Type B pancreatic cell (in vitro differentiated cells): ENCODE results near the gene COX14. TPM values are rescaled to one million over a fixed set of nuclear protein-coding genes. Genes with fewer than 3 reads are reported as not detected.

Source experiments
- DNase-seq: peaks from one replicate; pipeline ENCODE4 v3.0.0; 2021; ENCODE audit warnings: mixed read lengths; ENCODE audit not compliant: unreplicated experiment; ENCODE audit errors: extremely low spot score
- H3K27ac Mint-ChIP-seq: 2 replicates; pipeline ENCODE4 v1.8.0; 2021; ENCODE audit warnings: mild to moderate bottlenecking, mixed read lengths
- H3K27me3 Mint-ChIP-seq: 2 replicates; pipeline ENCODE4 v1.8.0; 2021; ENCODE audit warnings: mixed read lengths
- H3K36me3 Mint-ChIP-seq: 2 replicates; pipeline ENCODE4 v1.8.0; 2021; ENCODE audit warnings: mixed read lengths
- H3K4me1 Mint-ChIP-seq: one replicate; pipeline ENCODE4 v1.8.0; 2021; ENCODE audit warnings: mixed read lengths; ENCODE audit not compliant: unreplicated experiment
- H3K4me3 Mint-ChIP-seq: 2 replicates; pipeline ENCODE4 v1.8.0; 2021; ENCODE audit warnings: mild to moderate bottlenecking, mixed read lengths
- H3K9me3 Mint-ChIP-seq: 2 replicates; pipeline ENCODE4 v1.8.0; 2021; ENCODE audit warnings: mixed read lengths
- total RNA-seq: library from RNA; stranded (reverse); gene quantifications from 2 replicates; pipeline ENCODE4 v1.2.1, GENCODE V29; 2021; ENCODE audit warnings: low replicate concordance
- TF ChIP-seq, protein P1 (sequence below): fragments of 200-600 bp; sonication (generic); conservative IDR thresholded peaks from 2 replicates; pipeline ENCODE4 v1.5.0; 2021; ENCODE audit warnings: antibody characterized with exemption, mild to moderate bottlenecking

Gene COX14
- total RNA-seq, 1 donor from 2014 or later: 42.6 TPM

DNA sequence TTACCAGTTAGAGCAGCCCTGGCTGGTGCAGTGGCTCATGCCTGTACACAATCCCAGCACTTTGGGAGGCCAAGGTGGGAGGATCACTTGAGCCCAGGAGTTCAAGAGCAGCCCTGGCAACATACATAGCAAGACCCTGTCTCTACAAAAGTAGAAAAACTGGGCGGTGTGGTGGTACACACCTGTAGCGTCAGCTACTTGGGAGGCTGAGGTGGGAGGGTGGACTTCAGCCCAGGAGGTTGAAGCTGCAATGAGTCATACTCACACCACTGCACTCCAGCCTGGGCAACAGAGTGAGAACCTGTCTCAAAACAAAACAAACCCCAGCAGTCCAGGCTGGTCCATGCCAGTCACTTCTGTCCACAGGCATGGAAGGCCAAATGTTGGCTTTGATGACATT is 7.4 kb downstream of the COX14 start:
- H3K4me1 Mint-ChIP-seq: peaks cover 6% of the 10 kb centered on the region
- H3K27ac Mint-ChIP-seq: no peak overlapping the region
- TF ChIP-seq, protein P1, sequence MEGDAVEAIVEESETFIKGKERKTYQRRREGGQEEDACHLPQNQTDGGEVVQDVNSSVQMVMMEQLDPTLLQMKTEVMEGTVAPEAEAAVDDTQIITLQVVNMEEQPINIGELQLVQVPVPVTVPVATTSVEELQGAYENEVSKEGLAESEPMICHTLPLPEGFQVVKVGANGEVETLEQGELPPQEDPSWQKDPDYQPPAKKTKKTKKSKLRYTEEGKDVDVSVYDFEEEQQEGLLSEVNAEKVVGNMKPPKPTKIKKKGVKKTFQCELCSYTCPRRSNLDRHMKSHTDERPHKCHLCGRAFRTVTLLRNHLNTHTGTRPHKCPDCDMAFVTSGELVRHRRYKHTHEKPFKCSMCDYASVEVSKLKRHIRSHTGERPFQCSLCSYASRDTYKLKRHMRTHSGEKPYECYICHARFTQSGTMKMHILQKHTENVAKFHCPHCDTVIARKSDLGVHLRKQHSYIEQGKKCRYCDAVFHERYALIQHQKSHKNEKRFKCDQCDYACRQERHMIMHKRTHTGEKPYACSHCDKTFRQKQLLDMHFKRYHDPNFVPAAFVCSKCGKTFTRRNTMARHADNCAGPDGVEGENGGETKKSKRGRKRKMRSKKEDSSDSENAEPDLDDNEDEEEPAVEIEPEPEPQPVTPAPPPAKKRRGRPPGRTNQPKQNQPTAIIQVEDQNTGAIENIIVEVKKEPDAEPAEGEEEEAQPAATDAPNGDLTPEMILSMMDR: no peak
- DNase-seq: no peak
- H3K36me3 Mint-ChIP-seq: peaks cover 20% of the 10 kb centered on the region
- no peak overlapping the region for H3K4me3 Mint-ChIP-seq
- no peaks in the 10 kb centered on the region for H3K9me3 Mint-ChIP-seq
- no peaks in the 10 kb centered on the region for H3K27me3 Mint-ChIP-seq

DNA sequence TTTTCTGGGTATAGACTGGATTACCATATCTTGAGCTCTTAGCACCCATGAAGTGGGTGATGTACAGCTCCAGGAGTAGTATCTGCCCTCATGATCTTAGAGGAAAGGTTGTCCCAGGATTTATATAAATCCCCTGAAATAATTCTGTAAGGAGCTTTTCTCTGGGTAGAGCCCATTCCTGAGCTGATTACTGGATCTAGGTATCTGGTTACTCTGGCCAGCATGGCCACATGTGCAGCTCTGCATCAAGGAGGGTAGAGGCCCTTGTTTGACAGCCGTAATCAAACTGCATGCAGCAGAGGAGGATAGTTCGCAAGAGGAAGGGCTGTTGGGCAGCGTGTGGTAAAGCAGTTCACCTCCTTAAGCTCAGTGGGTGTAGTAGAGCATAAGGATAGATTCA is 8.5 kb downstream of the COX14 start:
- Mint-ChIP-seq H3K4me1 (peaks cover 3% of the 10 kb centered on the region), H3K27me3 (no peaks in the 10 kb centered on the region), H3K36me3 (peaks cover 21% of the 10 kb centered on the region), H3K27ac (no peak overlapping the region), H3K4me3 (no peak overlapping the region), H3K9me3 (no peaks in the 10 kb centered on the region)
- no peak for DNase-seq
- TF ChIP-seq, protein P1: no peak

DNA sequence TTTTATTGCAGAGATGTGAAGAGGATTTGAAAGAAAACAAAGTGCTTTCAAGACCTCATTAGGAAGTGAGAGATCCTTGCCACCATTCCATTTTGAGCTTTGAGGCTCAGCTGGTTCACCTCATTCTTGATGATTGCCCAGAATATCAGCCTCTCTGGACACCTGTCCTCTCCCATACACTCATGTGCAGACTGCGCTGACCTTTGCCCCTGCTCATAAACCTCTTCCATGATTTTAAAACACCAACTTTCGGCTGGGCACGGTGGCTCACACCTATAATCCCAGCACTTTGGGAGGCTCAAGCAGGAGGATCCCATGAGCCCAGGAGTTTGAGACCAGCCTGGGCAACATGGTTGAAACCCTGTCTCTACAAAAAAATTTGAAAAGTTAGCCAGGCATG is 8.9 kb downstream of the COX14 start:
- DNase-seq: no peak
- Mint-ChIP-seq H3K27ac (no peak overlapping the region), H3K4me3 (no peak overlapping the region), H3K9me3 (no peaks in the 10 kb centered on the region), H3K36me3 (peaks cover 17% of the 10 kb centered on the region), H3K4me1 (peaks cover 3% of the 10 kb centered on the region), H3K27me3 (no peaks in the 10 kb centered on the region)
- TF ChIP-seq, protein P1: no peak

- Mint-ChIP-seq H3K4me3 (no peak overlapping the region), H3K27me3 (no peaks in the 10 kb centered on the region), H3K4me1 (peaks cover 4% of the 10 kb centered on the region), H3K27ac (no peak overlapping the region), H3K9me3 (no peaks in the 10 kb centered on the region), H3K36me3 (peaks cover 13% of the 10 kb centered on the region)
- no peak for DNase-seq
- TF ChIP-seq, protein P1: no peak
These were observed 9.6 kb downstream of the COX14 start for GRCh38 chr12:50121641-50122040.

- TF ChIP-seq, protein P1: no peak
- Mint-ChIP-seq H3K27me3 (no peaks in the 10 kb centered on the region), H3K27ac (no peak overlapping the region), H3K4me3 (no peak overlapping the region), H3K36me3 (peaks cover 16% of the 10 kb centered on the region), H3K4me1 (peaks cover 4% of the 10 kb centered on the region), H3K9me3 (no peaks in the 10 kb centered on the region)
- peak; percentile 29 for DNase-seq
These were observed 11.2 kb downstream of the COX14 start for GRCh38 chr12:50123203-50123602.

GRCh38 chr12:50127546-50127945 is 15.5 kb downstream of the COX14 start:
- no peak overlapping the region for H3K4me3 Mint-ChIP-seq
- peaks cover 5% of the 10 kb centered on the region for H3K4me1 Mint-ChIP-seq
- DNase-seq: no peak
- no peak overlapping the region for H3K27ac Mint-ChIP-seq
- no peaks in the 10 kb centered on the region for H3K9me3 Mint-ChIP-seq
- TF ChIP-seq, protein P1: no peak
- H3K27me3 Mint-ChIP-seq: no peaks in the 10 kb centered on the region
- peaks cover 22% of the 10 kb centered on the region for H3K36me3 Mint-ChIP-seq
